NB4 (cell line): ENCODE results near the gene SEC16A.

Experiments
- DNase-seq: peaks from one replicate; pipeline ENCODE4 v3.0.0; 2010; ENCODE audit warnings: low read depth
- H3K4me3 ChIP-seq: one replicate; pipeline ENCODE4 v1.5.1; 2011; ENCODE audit warnings: mild to moderate bottlenecking, low read depth, low read length, moderate library complexity
- CTCF ChIP-seq: IDR thresholded peaks from one replicate; pipeline ENCODE4 v1.5.1; 2012; ENCODE audit warnings: low read depth, low read length
- MAX ChIP-seq: IDR thresholded peaks from 2 replicates; pipeline ENCODE4 v1.6.1; 2011; ENCODE audit warnings: low read depth, low read length
- MYC ChIP-seq: IDR thresholded peaks from 2 replicates; pipeline ENCODE4 v1.6.1; 2011; ENCODE audit warnings: low read depth, low read length
- POLR2A ChIP-seq: IDR thresholded peaks from 2 replicates; pipeline ENCODE4 v1.6.1; 2011; ENCODE audit warnings: mild to moderate bottlenecking; ENCODE audit not compliant: insufficient read length; ENCODE audit errors: extremely low read depth

SEC16A gene

GRCh38 chr9:136433849-136434579, 48.8 kb downstream of the SEC16A start:
- DNase-seq = no peak
- H3K4me3 ChIP-seq = no peak overlapping the region
- no peak for TF ChIP-seq CTCF
- no peak for TF ChIP-seq MAX
- TF ChIP-seq POLR2A = no peak
- TF ChIP-seq MYC = no peak

- no peak overlapping the region for H3K4me3 ChIP-seq
These were observed 49.7 kb downstream of the SEC16A start for GRCh38 chr9:136433043-136433715.

GRCh38 chr9:136432591-136432990, 50.2 kb downstream of the SEC16A start:
- DNase-seq = no peak
- no peak for TF ChIP-seq MAX
- TF ChIP-seq POLR2A = no peak
- no peak for TF ChIP-seq MYC
- H3K4me3 ChIP-seq = no peak overlapping the region

More at GRCh38 chr9:136433043-136433715, 49.7 kb downstream of the SEC16A start:
- DNase-seq = no peak
- TF ChIP-seq POLR2A (no peak), MYC (no peak), MAX (no peak), CTCF (no peak)

- no peak overlapping the region for H3K4me3 ChIP-seq
- TF ChIP-seq MYC (no peak), POLR2A (no peak), CTCF (no peak), MAX (no peak)
- no peak for DNase-seq
These were observed 51.0 kb downstream of the SEC16A start for GRCh38 chr9:136431782-136432350.

- TF ChIP-seq MYC (no peak), MAX (no peak), CTCF (no peak), POLR2A (no peak)
- DNase-seq = no peak
- H3K4me3 ChIP-seq = no peak overlapping the region
These were observed 52.1 kb downstream of the SEC16A start for GRCh38 chr9:136430588-136431234.
